Panc1 (cell line): ENCODE results near the gene ELMO1. TPM values are rescaled to one million over a fixed set of nuclear protein-coding genes. Genes with fewer than 3 reads are reported as not detected.

Experiments
- ATAC-seq: fragments of 200-7000 bp; cut with Tn5 transposase; 2 replicates; pipeline ENCODE4 v1.9.1; 2020; ENCODE audit warnings: mild to moderate bottlenecking, moderate library complexity
- BruUV-seq: library from RNA; stranded (reverse); fragments of 400-500 nt; replicated peaks from 2 replicates; lab custom pipeline; 2021; lab: Mats Ljungman, UMichigan
- CTCF ChIA-PET: fragments of 300-600 bp; sonication (Branson Sonifier 250); formaldehyde crosslinking; loops from one replicate; lab custom pipeline; 2022; ENCODE audit warnings: antibody characterized with exemption; lab: Charles Lee
- POLR2A ChIA-PET: fragments of 300-600 bp; sonication (Branson Sonifier 250); formaldehyde crosslinking; loops from one replicate; lab custom pipeline; 2022; ENCODE audit warnings: antibody characterized with exemption; lab: Charles Lee
- DNase-seq: peaks from one replicate; pipeline ENCODE4 v3.0.0-alpha.2; 2010; ENCODE audit warnings: low read depth, low spot score
- H3K27ac ChIP-seq: 2 replicates; pipeline ENCODE4 v1.5.1; 2011; ENCODE audit warnings: mild to moderate bottlenecking, low read length, inconsistent platforms
- H3K27me3 ChIP-seq: fragments of 200-500 bp; sonication (Bioruptor generic); 2 replicates; pipeline ENCODE4 v1.6.0; 2014; ENCODE audit warnings: low read length, inconsistent platforms; ENCODE audit not compliant: control insufficient read depth, insufficient read depth
- H3K36me3 ChIP-seq: fragments of 200-500 bp; sonication (Bioruptor generic); 2 replicates; pipeline ENCODE4 v1.5.1; 2014; ENCODE audit warnings: inconsistent platforms, mild to moderate bottlenecking, low read length, moderate library complexity; ENCODE audit not compliant: control insufficient read depth, insufficient read depth
- H3K4me1 ChIP-seq: 2 replicates; pipeline ENCODE4 v1.5.1; 2011; ENCODE audit warnings: inconsistent platforms, mild to moderate bottlenecking, low read length, moderate library complexity; ENCODE audit not compliant: control insufficient read depth, insufficient read depth
- H3K4me3 ChIP-seq, 2 experiments: 2 replicates each; pipeline ENCODE4 v1.5.1; 2011 to 2012; ENCODE audit warnings: low read depth in 2 of 2, low read length in 2 of 2, mild to moderate bottlenecking in 2 of 2, inconsistent platforms in 1 of 2, moderate library complexity in 1 of 2
- H3K9me3 ChIP-seq: fragments of 200-500 bp; sonication (Bioruptor generic); 2 replicates; pipeline ENCODE4 v1.5.1; 2014; ENCODE audit warnings: low read depth, mild to moderate bottlenecking, inconsistent platforms, low read length, moderate library complexity; ENCODE audit not compliant: control insufficient read depth, insufficient read depth
- CTCF ChIP-seq: fragments of 450-650 bp; IDR thresholded peaks from 2 replicates; pipeline ENCODE4 v1.5.1; 2017; ENCODE audit warnings: mild to moderate bottlenecking
- POLR2AphosphoS5 ChIP-seq: IDR thresholded peaks from 2 replicates; pipeline ENCODE4 v1.6.1; 2012; ENCODE audit warnings: mild to moderate bottlenecking, low read depth, low read length, moderate library complexity
- REST ChIP-seq, 2 experiments: IDR thresholded peaks; 2 replicates each; pipeline ENCODE4 v1.6.1; 2011 to 2012; ENCODE audit warnings: low read depth in 2 of 2, control low read depth in 1 of 2, low read length in 1 of 2, mild to moderate bottlenecking in 1 of 2, moderate library complexity in 1 of 2; ENCODE audit not compliant: insufficient read depth in 1 of 2
- SIN3A ChIP-seq: IDR thresholded peaks from 2 replicates; pipeline ENCODE4 v1.6.1; 2012; ENCODE audit warnings: low read depth, mild to moderate bottlenecking, low read length, moderate library complexity, borderline replicate concordance; ENCODE audit not compliant: insufficient read depth
- TCF7L2 ChIP-seq: IDR thresholded peaks from 2 replicates; pipeline ENCODE4 v1.6.1; 2011; ENCODE audit warnings: mild to moderate bottlenecking, low read depth, low read length, inconsistent platforms
- in situ Hi-C: cut with HindIII; loops from 2 replicates; pipeline ENCODE4 v1.10.0; 2016; ENCODE audit warnings: low sequenced_read_pairs, low pct_unique_long_range_greater_than_20kb
- intact Hi-C: fragments of 100-400 bp; cut with micrococcal nuclease; formaldehyde crosslinking; loops from one replicate; pipeline ENCODE4 v1.10.0; 2022; ENCODE audit not compliant: unreplicated experiment
- total RNA-seq: library from RNA; stranded (reverse); gene quantifications from one replicate; pipeline ENCODE4 v1.2.1, GENCODE V29; 2021; ENCODE audit not compliant: unreplicated experiment

ELMO1 gene
- total RNA-seq, 1 experiment from 2014 or later: 0.80 TPM

- DNase-seq: no peak
- Histone ChIP-seq H3K9me3 (no peaks in the 10 kb centered on the region), H3K4me1 (no peaks in the 10 kb centered on the region), H3K4me3 (no peak overlapping the region), H3K36me3 (no peaks in the 10 kb centered on the region), H3K27me3 (no peaks in the 10 kb centered on the region), H3K27ac (no peak overlapping the region)
- TF ChIP-seq REST (IDR thresholded peaks at IDR 0.05; ENCODE audit: insufficient read depth in 1 of 2, low read depth in 2 of 2, low read length in 1 of 2) (no peak), POLR2AphosphoS5 (no peak), TCF7L2 (no peak), CTCF (no peak), SIN3A (no peak)
- no peak for ATAC-seq
- BruUV-seq: no TSS peak
- ChIA-PET CTCF (no interaction called here), POLR2A (no interaction called here)
- in situ Hi-C loops: no loop called here
- intact Hi-C loops: no loop called here
Measured at GRCh38 chr7:37405128-37405527, 43.5 kb downstream of the ELMO1 start.

GRCh38 chr7:37399876-37400421 is 48.7 kb downstream of the ELMO1 start:
- TF ChIP-seq CTCF: no peak
- no peak for TF ChIP-seq TCF7L2
- TF ChIP-seq POLR2AphosphoS5: no peak
- TF ChIP-seq REST (IDR thresholded peaks at IDR 0.05; ENCODE audit: insufficient read depth in 1 of 2, low read depth in 2 of 2, low read length in 1 of 2): no peak
- TF ChIP-seq SIN3A: no peak
- intact Hi-C loops: no loop called here
- ATAC-seq: no peak
- Histone ChIP-seq H3K4me3 (no peak overlapping the region), H3K36me3 (no peaks in the 10 kb centered on the region), H3K4me1 (no peaks in the 10 kb centered on the region), H3K27ac (no peak overlapping the region), H3K27me3 (peaks cover 5% of the 10 kb centered on the region; the same call in 1 of the 2 replicates), H3K9me3 (no peaks in the 10 kb centered on the region)
- BruUV-seq: no TSS peak
- ChIA-PET POLR2A (no interaction called here), CTCF (no interaction called here)
- DNase-seq: no peak
- in situ Hi-C loops: no loop called here
